Right ventricle myocardium superior (tissue), 1 donor: ENCODE results near the gene CDH20. TPM values are rescaled to one million over a fixed set of nuclear protein-coding genes. Genes with fewer than 3 reads are reported as not detected.

Experiments used
- ATAC-seq: fragments of 200-7000 bp; cut with Tn5 transposase; one replicate; pipeline ENCODE4 v1.9.1; 2020; ENCODE audit warnings: mild to moderate bottlenecking; ENCODE audit not compliant: poor library complexity
- DNase-seq: peaks from one replicate; pipeline ENCODE4 v3.0.0-alpha.2; 2020
- intact Hi-C: fragments of 100-400 bp; cut with DNase I; formaldehyde crosslinking; loops from one replicate; pipeline ENCODE4 v1.11.2; 2022
- long read RNA-seq: library from polyadenylated mRNA; unstranded; transcript quantifications from one replicate; pipeline ENCODE4 v2.0.0, GENCODE V29; 2021
- total RNA-seq: library from RNA; stranded (reverse); fragmentation: NEBNext Ultra II Directional; extraction: Animal tissue kit (Norgen Biotek cat#: 25700); gene quantifications from one replicate; pipeline ENCODE4 v1.2.1, GENCODE V29; 2021
- donor health status: DM: no; HTN: yes; CAD: no; lungs with severe emphysema.

The CDH20 gene
- total RNA-seq: 0.05 TPM
- long read RNA-seq, partial matches to known transcripts: 0 of 1 reads
- long read RNA-seq, other reads (novel, unspliced or antisense): 1 of 1 reads

DNA sequence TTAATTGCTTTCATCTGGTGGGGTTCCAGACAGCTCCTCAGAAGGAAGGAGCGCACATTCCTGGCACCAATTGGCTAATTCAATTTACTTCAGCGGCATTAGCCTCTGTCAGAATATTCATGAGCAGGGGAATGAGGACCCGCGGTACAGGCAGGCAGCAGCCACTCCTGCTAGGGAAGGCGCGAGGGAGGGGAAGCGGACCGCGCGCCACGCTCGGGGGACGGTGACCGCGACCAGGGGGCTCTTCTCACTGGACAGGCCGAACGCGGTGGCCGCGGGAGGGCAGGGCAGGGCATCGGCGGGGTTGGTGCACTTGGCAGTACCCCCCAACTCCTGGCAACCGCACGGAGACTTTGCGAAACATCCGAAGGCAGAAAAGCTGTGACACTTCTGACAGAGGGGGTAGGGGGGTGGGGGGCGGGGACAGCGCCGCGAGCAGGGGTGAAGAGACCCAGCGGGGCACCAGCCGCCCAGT, at the start of gene CDH20:
Gene CDH20 (plus strand): TSS at position 160 of the 475 bp plus-strand sequence.
- intact Hi-C loops: no loop called here
- no peak for ATAC-seq
- peak; percentile 39 for DNase-seq

DNA sequence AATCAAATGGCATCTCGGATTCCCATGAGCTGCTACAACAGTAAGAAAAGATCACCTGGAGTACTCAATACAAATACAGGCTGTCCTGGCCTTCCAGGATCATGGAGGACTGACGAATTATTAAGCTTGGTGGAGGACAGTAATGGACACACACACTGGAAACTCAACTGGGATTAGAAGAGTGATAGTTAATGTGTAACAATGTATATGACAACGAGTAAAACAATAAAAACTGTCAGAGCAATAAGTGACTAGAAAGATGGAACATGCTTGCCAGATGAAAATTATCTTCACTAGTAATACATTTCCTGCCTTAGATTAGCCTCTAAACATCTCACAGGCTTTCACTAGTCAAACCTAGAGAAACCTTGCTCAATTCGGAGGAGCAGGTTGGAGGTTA, 49.2 kb upstream of the CDH20 start:
- DNase-seq (no peak), ATAC-seq (no peak)
- intact Hi-C loops: no loop called here

DNA sequence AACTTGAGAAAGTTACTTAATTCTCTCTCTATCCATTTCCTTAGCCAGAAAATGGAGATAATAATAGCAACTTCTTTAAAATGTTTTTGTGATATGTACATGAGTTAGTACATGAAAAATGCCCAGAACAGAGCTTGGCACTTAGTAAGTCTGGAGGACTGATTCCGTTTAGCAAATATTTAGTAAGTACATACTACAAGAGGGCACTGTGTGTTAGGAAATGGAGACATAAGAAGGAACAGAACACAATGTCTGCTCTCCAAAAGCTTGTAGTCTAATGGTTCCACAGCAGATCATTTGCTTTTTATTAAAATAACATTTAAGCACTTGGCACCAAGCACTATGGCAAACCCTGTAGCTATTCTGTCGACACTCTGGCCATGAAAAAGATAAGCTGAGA, 47.5 kb upstream of the CDH20 start:
- no peak for DNase-seq
- ATAC-seq: no peak
- intact Hi-C loops: no loop called here

GRCh38 chr18:61286867-61287266, 46.4 kb upstream of the CDH20 start:
- ATAC-seq (no peak), DNase-seq (no peak)
- intact Hi-C loops: no loop called here

- intact Hi-C loops: no loop called here
- ATAC-seq (no peak), DNase-seq (no peak)
Measured at GRCh38 chr18:61290616-61291015, 42.6 kb upstream of the CDH20 start.

GRCh38 chr18:61292280-61293035, 40.8 kb upstream of the CDH20 start:
- ATAC-seq: no peak
- no peak for DNase-seq
- intact Hi-C loops: no loop called here

- intact Hi-C loops: no loop called here
- DNase-seq (no peak), ATAC-seq (no peak)
Measured at GRCh38 chr18:61295153-61295552, 38.1 kb upstream of the CDH20 start.

DNA sequence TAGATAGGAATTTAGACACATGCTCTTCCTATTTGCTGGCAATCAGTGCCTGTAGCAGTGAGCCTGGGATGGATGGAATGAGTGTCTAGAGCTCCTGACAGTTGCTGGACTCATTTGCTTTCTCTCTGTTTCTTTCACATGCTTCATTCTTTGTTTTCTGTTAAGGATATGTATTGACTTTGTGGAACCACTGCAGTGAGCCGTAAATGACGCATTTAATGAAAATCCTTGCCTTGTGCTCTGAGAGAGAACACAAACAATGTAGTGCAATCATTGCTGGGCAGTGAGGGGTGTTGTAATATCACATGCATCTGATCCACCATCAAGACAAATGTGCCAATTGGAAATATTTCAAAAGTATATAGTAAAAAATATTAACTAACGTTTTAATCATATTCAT, 25.2 kb upstream of the CDH20 start:
- intact Hi-C loops: no loop called here
- ATAC-seq: no peak
- DNase-seq: no peak

GRCh38 chr18:61308795-61309393, 24.3 kb upstream of the CDH20 start:
- no peak for DNase-seq

GRCh38 chr18:61322265-61322873, 10.9 kb upstream of the CDH20 start:
- intact Hi-C loops: loop anchor here (5.0 kb wide), 1 partner anchor 180 kb away; no protein-coding TSS in a partner anchor
- DNase-seq: peak; percentile 53
- ATAC-seq: peak; percentile 73

More at GRCh38 chr18:61308795-61309393, 24.3 kb upstream of the CDH20 start:
- intact Hi-C loops: no loop called here
- ATAC-seq: no peak

GRCh38 chr18:61323951-61324350, 9.3 kb upstream of the CDH20 start:
- intact Hi-C loops: loop anchor here (5.0 kb wide), 1 partner anchor 178 kb away; no protein-coding TSS in a partner anchor
- ATAC-seq (no peak), DNase-seq (no peak)

- DNase-seq (no peak), ATAC-seq (no peak)
- intact Hi-C loops: no loop called here
Measured at GRCh38 chr18:61326407-61326806, 6.8 kb upstream of the CDH20 start.

DNA sequence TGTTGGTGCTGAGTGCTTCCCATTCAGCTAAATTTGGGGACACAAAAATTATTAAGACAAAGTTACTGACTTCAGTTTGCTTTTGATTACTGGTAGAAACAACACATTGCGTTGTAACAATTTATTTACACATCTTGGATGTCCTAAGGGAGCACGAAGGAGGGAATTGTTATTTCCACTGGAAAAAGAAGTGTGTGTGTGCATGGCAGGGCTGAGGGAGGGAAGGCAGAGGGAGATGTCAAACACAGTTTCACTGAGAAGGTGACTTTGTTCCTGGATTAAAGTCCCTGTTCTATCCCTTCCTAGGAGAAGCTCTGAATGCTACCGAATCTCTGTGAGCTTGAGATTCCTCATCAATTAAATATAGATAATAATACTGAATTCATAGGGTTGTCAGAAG, 3.8 kb upstream of the CDH20 start:
- DNase-seq (no peak), ATAC-seq (no peak)
- intact Hi-C loops: no loop called here

DNA sequence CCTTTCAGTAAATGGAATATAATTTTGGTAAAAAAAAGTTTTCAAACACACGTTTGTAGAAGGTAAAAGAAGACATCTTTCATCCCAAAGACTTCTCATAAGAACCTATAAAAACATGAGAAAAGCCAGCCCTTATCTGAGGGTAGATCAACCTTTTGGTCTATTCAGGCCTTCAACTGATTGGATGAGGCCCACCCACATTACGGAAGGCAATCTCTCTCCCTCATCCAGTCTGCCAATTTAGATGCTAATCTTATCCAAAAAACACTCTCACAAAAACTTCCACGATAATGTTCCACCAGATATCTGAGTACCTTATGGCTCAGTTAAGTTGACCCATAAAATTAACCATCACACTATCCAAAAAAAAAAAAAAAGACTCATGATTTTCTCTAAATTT, 2.2 kb upstream of the CDH20 start:
- no peak for ATAC-seq
- intact Hi-C loops: no loop called here
- DNase-seq: no peak

DNA sequence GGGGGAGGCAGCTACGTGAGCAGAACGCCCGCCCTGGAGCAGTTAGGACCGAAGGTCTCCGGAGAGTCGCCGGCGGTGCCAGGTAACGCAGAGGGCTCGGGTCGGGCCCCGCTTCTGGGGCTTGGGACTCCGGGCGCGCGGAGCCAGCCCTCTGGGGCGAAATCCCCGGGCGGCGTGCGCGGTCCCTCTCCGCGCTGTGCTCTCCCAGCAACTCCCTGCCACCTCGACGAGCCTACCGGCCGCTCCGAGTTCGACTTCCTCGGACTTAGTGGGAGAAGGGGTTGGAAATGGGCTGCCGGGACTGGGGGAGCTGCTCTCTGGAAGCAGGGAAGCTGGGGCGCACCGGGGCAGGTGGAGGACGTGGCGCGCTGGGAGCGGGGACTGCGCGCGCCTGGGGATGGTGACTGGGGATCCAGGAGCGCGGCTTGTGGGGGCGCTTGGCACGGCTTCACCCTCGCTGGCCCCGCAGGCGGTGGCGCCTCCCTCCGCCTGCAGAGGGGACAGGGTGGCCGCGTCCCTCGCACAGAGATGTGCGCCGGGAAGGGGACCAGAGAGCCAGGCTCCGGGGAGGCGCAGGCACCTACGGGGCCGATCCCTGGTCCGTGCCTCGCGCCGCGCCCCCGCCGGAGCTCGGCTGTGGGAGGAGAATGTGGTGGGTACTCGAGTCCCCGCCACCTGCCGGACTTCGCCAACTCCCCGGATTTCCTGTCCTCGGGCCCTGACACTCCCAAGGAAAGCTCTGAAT, 688 bp downstream of the CDH20 start:
- ATAC-seq: no peak
- no peak for DNase-seq
- intact Hi-C loops: no loop called here

DNA sequence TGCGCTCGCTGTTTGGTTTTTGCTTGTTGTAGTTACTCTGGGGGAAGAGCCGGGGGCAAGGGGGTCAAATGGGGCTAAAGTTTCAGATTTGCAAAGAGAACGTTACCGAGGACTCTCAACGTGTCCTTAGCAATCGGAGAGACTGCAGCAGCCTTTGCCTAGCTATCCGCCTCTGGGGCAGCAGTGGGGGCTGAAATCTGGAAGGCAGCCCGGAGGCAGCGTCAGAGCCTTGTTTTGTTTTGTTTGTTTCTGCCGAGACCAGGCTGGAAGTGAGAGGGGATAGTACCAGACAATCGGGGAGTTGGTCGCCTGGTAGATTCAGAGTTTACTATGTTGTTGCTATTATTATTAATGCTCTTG, 1.2 kb downstream of the CDH20 start:
- intact Hi-C loops: no loop called here
- DNase-seq (no peak), ATAC-seq (no peak)

GRCh38 chr18:61334951-61335683, 1.9 kb downstream of the CDH20 start:
- intact Hi-C loops: no loop called here
- ATAC-seq (no peak), DNase-seq (no peak)

GRCh38 chr18:61335684-61336555, 2.7 kb downstream of the CDH20 start:
- no peak for ATAC-seq
- DNase-seq: no peak
- intact Hi-C loops: no loop called here
